ENCODE measurements around the gene CPEB2. TPM values are rescaled to one million over a fixed set of nuclear protein-coding genes. Genes with fewer than 3 reads are reported as not detected.

The CPEB2 gene
- 10.4 and 11.4 TPM in 2 replicates for polyA plus RNA-seq (2011; rRNA removed)
- polyA minus RNA-seq (2011; rRNA and poly(A)+ RNA removed): 15.7 and 23.0 TPM in 2 replicates

- Histone ChIP-seq H3K27me3 (ENCODE audit: control insufficient read depth, insufficient read depth, low read length) (no peaks in the 10 kb centered on the region), H3K4me3 (ENCODE audit: low read depth, low read length) (peak within 1 kb of the TSS; percentile 85), H3K9me3 (ENCODE audit: control insufficient read depth, insufficient read depth, low read length) (no peaks in the 10 kb centered on the region; the same call in 1 of the 2 replicates), H3K27ac (ENCODE audit: low read depth, low read length) (peak within 1 kb of the TSS; percentile 98)
- ChIA-PET CTCF (interaction anchor here (0.6 to 2.2 kb wide), 2 partner anchors 16 to 1348 kb away, joined by 3 to 11 read pairs; no protein-coding TSS in a partner anchor), POLR2A (no interaction called here)
- TF ChIP-seq CTCF (IDR thresholded peaks at IDR 0.05; ENCODE audit: low read depth, low read length): no peak
- peak; percentile 82 for DNase-seq (ENCODE audit: low read depth, low spot score)
Measured at GRCh38 chr4:15001869-15002658, at the start of gene CPEB2. CPEB2 (plus strand) TSS chr4:15002481; CDS start chr4:15002674, 193 bp downstream.

DNA sequence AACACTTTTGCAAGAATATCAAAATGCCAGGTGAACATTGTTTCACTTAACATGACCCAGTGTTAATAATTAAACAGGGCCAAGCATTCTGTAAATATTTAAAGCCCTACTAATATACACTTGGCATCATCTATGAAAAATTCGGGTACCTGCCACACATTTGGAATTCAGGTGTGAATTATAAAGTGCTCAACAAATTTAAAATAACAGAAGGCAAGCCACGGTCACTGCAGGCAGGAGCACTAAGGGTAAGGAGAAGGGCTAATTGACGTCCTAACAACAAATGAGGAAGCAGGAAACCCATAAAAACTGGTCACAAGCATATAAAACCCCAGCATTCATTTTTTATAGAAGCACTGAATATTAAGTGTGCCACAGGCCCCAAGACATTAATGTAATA, 43.8 kb upstream of the CPEB2 start:
- CTCF ChIA-PET: no interaction called here
- no peaks in the 10 kb centered on the region for H3K9me3 ChIP-seq (ENCODE audit: control insufficient read depth, insufficient read depth, low read length)
- TF ChIP-seq CTCF (IDR thresholded peaks at IDR 0.05; ENCODE audit: low read depth, low read length): no peak
- no peak for DNase-seq (ENCODE audit: low read depth, low spot score)
- POLR2A ChIA-PET: no interaction called here
- H3K4me3 ChIP-seq (ENCODE audit: low read depth, low read length): no peak overlapping the region
- H3K27me3 ChIP-seq (ENCODE audit: control insufficient read depth, insufficient read depth, low read length): no peaks in the 10 kb centered on the region
- H3K27ac ChIP-seq (ENCODE audit: low read depth, low read length): no peak overlapping the region

- POLR2A ChIA-PET: no interaction called here
- CTCF ChIA-PET: no interaction called here
- no peak for DNase-seq (ENCODE audit: low read depth, low spot score)
- no peak for TF ChIP-seq CTCF (IDR thresholded peaks at IDR 0.05; ENCODE audit: low read depth, low read length)
- H3K27ac ChIP-seq (ENCODE audit: low read depth, low read length): no peak overlapping the region
- H3K9me3 ChIP-seq (ENCODE audit: control insufficient read depth, insufficient read depth, low read length): no peaks in the 10 kb centered on the region
- H3K27me3 ChIP-seq (ENCODE audit: control insufficient read depth, insufficient read depth, low read length): no peaks in the 10 kb centered on the region
- no peak overlapping the region for H3K4me3 ChIP-seq (ENCODE audit: low read depth, low read length)
Measured at GRCh38 chr4:14961292-14961691, 41.0 kb upstream of the CPEB2 start.

DNA sequence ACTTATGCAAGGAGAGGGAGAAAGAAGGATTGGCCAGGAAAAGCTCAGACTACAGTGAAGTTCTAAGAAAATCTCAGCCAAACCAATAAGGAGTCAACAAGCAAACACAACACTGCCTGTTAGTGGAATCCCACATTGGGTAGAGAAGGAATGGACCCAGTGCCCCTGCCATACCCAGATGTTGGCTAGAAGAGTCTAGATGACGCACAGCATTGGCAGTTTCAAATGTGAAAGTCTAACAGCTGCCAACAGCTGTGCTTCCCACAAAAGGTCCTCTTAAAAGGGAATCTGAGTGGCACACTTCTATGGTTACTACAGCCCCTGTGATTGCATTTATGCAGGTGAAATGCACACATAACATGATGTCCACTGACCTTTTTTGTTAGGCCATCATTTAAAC, 37.2 kb upstream of the CPEB2 start:
- POLR2A ChIA-PET: no interaction called here
- Histone ChIP-seq H3K9me3 (ENCODE audit: control insufficient read depth, insufficient read depth, low read length) (no peaks in the 10 kb centered on the region), H3K4me3 (ENCODE audit: low read depth, low read length) (no peak overlapping the region), H3K27ac (ENCODE audit: low read depth, low read length) (no peak overlapping the region), H3K27me3 (ENCODE audit: control insufficient read depth, insufficient read depth, low read length) (no peaks in the 10 kb centered on the region)
- no peak for DNase-seq (ENCODE audit: low read depth, low spot score)
- TF ChIP-seq CTCF (IDR thresholded peaks at IDR 0.05; ENCODE audit: low read depth, low read length): no peak
- CTCF ChIA-PET: no interaction called here

- CTCF ChIA-PET: no interaction called here
- TF ChIP-seq CTCF (IDR thresholded peaks at IDR 0.05; ENCODE audit: low read depth, low read length): no peak
- H3K27me3 ChIP-seq (ENCODE audit: control insufficient read depth, insufficient read depth, low read length): no peaks in the 10 kb centered on the region
- no peak for DNase-seq (ENCODE audit: low read depth, low spot score)
- POLR2A ChIA-PET: no interaction called here
- no peaks in the 10 kb centered on the region for H3K9me3 ChIP-seq (ENCODE audit: control insufficient read depth, insufficient read depth, low read length)
- H3K4me3 ChIP-seq (ENCODE audit: low read depth, low read length): no peak overlapping the region
- no peak overlapping the region for H3K27ac ChIP-seq (ENCODE audit: low read depth, low read length)
Measured at GRCh38 chr4:14967982-14968381, 34.3 kb upstream of the CPEB2 start.

All from AG04450 (cell line).